ENCODE results near the gene SETBP1. TPM values are rescaled to one million over a fixed set of nuclear protein-coding genes. Genes with fewer than 3 reads are reported as not detected.

Gene SETBP1
- total RNA-seq, 1 experiment from 2014 or later = 0.05 TPM

DNA sequence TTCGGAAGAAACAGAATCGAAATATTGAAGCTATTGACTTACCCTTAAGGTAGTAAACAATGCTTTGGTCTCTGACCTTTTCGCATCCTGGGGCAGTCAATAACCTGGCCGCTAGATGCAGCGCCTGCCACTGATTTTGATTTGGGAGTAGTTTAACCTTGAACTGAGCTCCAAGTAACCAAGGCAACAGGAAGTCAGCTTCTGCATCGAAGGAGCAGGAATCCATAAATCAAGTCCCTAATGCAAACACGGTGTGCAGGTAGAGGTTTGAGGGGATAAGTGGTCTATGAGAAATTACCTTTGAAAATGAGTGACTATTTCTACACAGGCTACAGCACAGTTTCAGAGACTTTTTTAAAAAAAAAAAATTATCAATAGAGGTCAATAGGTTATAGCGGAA, 353.5 kb downstream of the SETBP1 start (continued):
- no peak for TF ChIP-seq FOSL1 (IDR thresholded peaks at IDR 0.05; ENCODE audit: low read depth)
- TF ChIP-seq, protein P1, sequence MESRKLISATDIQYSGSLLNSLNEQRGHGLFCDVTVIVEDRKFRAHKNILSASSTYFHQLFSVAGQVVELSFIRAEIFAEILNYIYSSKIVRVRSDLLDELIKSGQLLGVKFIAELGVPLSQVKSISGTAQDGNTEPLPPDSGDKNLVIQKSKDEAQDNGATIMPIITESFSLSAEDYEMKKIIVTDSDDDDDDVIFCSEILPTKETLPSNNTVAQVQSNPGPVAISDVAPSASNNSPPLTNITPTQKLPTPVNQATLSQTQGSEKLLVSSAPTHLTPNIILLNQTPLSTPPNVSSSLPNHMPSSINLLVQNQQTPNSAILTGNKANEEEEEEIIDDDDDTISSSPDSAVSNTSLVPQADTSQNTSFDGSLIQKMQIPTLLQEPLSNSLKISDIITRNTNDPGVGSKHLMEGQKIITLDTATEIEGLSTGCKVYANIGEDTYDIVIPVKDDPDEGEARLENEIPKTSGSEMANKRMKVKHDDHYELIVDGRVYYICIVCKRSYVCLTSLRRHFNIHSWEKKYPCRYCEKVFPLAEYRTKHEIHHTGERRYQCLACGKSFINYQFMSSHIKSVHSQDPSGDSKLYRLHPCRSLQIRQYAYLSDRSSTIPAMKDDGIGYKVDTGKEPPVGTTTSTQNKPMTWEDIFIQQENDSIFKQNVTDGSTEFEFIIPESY (IDR thresholded peaks at IDR 0.05; ENCODE audit: extremely low read depth, insufficient replicate concordance, low read length) = no peak
- no peak for TF ChIP-seq ZNF274 (IDR thresholded peaks at IDR 0.05; ENCODE audit: low read depth, low read length)
- no peak for TF ChIP-seq SIN3A (IDR thresholded peaks at IDR 0.05; ENCODE audit: low read depth)
- no peak for TF ChIP-seq ELF1 (IDR thresholded peaks at IDR 0.05; ENCODE audit: borderline replicate concordance, low read depth)
- no peak for TF ChIP-seq CBX3 (IDR thresholded peaks at IDR 0.05; ENCODE audit: low read depth)
- TF ChIP-seq SRF (IDR thresholded peaks at IDR 0.05; ENCODE audit: low read depth) = no peak

- Histone ChIP-seq H3K9me3 (ENCODE audit: control insufficient read depth in 1 of 2, insufficient read depth in 1 of 2, low read depth in 1 of 2, low read length in 2 of 2) (peaks cover 0 to 15% of the 10 kb centered on the region in 2 experiments; a peak in 2 of 4 replicates), H3K4me2 (ENCODE audit: low read length) (no peak overlapping the region), H3K36me3 (ENCODE audit: control insufficient read depth in 1 of 2, insufficient read depth in 2 of 2, low read length in 2 of 2) (no peaks in the 10 kb centered on the region), H3K27me3 (ENCODE audit: insufficient read depth, low read length) (no peaks in the 10 kb centered on the region), H3K9me2 (ENCODE audit: insufficient read depth) (no peaks in the 10 kb centered on the region), H3K4me1 (ENCODE audit: control insufficient read depth in 1 of 2, insufficient read depth in 2 of 2, low read length in 2 of 2) (no peaks in the 10 kb centered on the region), H3K4me3 (replicated peaks in 1 of 2; ENCODE audit: low read depth in 1 of 2, low read length in 2 of 2) (no peak overlapping the region), H3K79me2 (ENCODE audit: insufficient read depth, low read length) (no peaks in the 10 kb centered on the region), H3K9ac (ENCODE audit: low read length) (no peak overlapping the region), H4K20me1 (ENCODE audit: insufficient read depth) (no peaks in the 10 kb centered on the region), H2AFZ (ENCODE audit: low read depth, low read length, poor library complexity, severe bottlenecking) (no peak overlapping the region), H3K27ac (ENCODE audit: low read depth, low read length) (no peak overlapping the region)
- DNase-seq (ENCODE audit: low read depth, low spot score) (no peak), ATAC-seq (no peak)
- RAD21 ChIA-PET (ENCODE audit: low non-redundant PET in 1 of 2, low total read pairs in 2 of 2, uncharacterized antibody in 2 of 2, unreplicated experiment in 2 of 2) = no interaction called here
- CTCF ChIA-PET = no interaction called here
- BruUV-seq (replicated peaks) = no TSS peak
- TF ChIP-seq YY1 (IDR thresholded peaks at IDR 0.05; ENCODE audit: extremely low read depth, insufficient replicate concordance, low read depth, low read length) (no peak), ZNF274 (IDR thresholded peaks at IDR 0.05; ENCODE audit: low read depth, low read length) (no peak), CEBPB (IDR thresholded peaks at IDR 0.05; ENCODE audit: low read depth) (no peak), ELF1 (IDR thresholded peaks at IDR 0.05; ENCODE audit: borderline replicate concordance, low read depth) (no peak), JUND (IDR thresholded peaks at IDR 0.05) (no peak), CBX3 (IDR thresholded peaks at IDR 0.05; ENCODE audit: low read depth) (no peak), POLR2A (IDR thresholded peaks at IDR 0.05; ENCODE audit: borderline replicate concordance, extremely low read depth, insufficient read depth, insufficient read length) (no peak), SP1 (IDR thresholded peaks at IDR 0.05; ENCODE audit: low read depth) (no peak), SRF (IDR thresholded peaks at IDR 0.05; ENCODE audit: low read depth) (no peak), ZFX (IDR thresholded peaks at IDR 0.05) (no peak), EZH2phosphoT487 (IDR thresholded peaks at IDR 0.05; ENCODE audit: borderline replicate concordance) (no peak), EGR1 (IDR thresholded peaks at IDR 0.05; ENCODE audit: low read depth) (no peak), EZH2 (IDR thresholded peaks at IDR 0.05) (no peak), TCF7L2 (IDR thresholded peaks at IDR 0.05; ENCODE audit: borderline replicate concordance, extremely low read depth, insufficient read depth, insufficient read length) (no peak), SIN3A (IDR thresholded peaks at IDR 0.05; ENCODE audit: low read depth) (no peak), RAD21 (IDR thresholded peaks at IDR 0.05; ENCODE audit: low read depth) (no peak), FOSL1 (IDR thresholded peaks at IDR 0.05; ENCODE audit: low read depth) (no peak)
- TF ChIP-seq, protein P1 (IDR thresholded peaks at IDR 0.05; ENCODE audit: extremely low read depth, insufficient replicate concordance, low read length) = no peak
- TF ChIP-seq, protein P2, sequence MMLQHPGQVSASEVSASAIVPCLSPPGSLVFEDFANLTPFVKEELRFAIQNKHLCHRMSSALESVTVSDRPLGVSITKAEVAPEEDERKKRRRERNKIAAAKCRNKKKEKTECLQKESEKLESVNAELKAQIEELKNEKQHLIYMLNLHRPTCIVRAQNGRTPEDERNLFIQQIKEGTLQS (IDR thresholded peaks at IDR 0.05) = no peak
- intact Hi-C loops (cut with micrococcal nuclease) = no loop called here
- POLR2A ChIA-PET = no interaction called here
Measured at GRCh38 chr18:45037618-45038017, 356.9 kb downstream of the SETBP1 start.
